ENCODE data around the gene NDC80. TPM values are rescaled to one million over a fixed set of nuclear protein-coding genes. Genes with fewer than 3 reads are reported as not detected.

NDC80 gene
- total RNA-seq, 1 donor from 2014 or later = 72.8 TPM

DNA sequence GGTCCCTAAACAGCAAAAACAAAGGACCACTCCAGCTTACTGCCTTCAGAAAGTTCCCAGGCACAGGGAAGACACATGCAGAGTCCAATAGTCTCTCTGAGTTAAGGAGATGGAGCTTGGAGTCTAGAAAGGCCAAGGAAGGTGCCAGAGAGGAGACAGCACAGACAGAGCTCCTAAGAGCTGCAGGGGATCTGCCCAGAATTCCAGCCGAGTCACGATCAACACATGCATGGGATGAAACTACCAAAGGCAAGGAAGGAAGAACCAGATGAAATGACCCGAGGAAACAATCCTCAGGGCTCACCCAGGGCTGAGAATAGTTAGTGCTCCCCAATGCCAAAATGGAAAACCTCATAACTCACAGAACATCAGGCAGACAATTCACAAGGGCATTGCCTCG, 15.5 kb upstream of the NDC80 start:
- intact Hi-C loops (cut with micrococcal nuclease) = no loop called here

- intact Hi-C loops (cut with micrococcal nuclease) = no loop called here
These were observed 13.8 kb upstream of the NDC80 start for GRCh38 chr18:2557536-2557935.

- intact Hi-C loops (cut with micrococcal nuclease) = no loop called here
These were observed 12.1 kb upstream of the NDC80 start for GRCh38 chr18:2559249-2559648.

GRCh38 chr18:2564373-2564772, 7.0 kb upstream of the NDC80 start:
- intact Hi-C loops (cut with micrococcal nuclease) = no loop called here

DNA sequence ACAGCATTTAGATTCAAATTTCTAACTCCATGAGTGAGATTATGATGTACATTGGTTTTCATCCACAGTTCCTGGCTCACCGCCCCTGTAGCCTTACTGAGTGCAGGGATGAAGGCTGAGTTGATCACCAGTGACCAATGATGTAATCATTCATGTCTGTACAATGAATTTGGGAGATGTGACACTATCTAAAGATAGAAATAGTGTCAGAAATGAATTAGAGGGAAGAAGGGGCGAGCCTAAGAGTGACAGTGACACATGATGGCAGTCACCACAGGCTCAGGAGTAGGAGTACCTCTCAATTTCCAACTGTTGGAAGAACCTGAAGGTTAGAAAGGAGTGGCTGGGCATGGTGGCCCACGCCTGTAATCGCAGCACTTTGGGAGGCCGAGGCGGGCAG, 3.2 kb upstream of the NDC80 start:
- intact Hi-C loops (cut with micrococcal nuclease) = no loop called here

- intact Hi-C loops (cut with micrococcal nuclease) = no loop called here
These were observed 2.8 kb upstream of the NDC80 start for GRCh38 chr18:2568605-2569004.

DNA sequence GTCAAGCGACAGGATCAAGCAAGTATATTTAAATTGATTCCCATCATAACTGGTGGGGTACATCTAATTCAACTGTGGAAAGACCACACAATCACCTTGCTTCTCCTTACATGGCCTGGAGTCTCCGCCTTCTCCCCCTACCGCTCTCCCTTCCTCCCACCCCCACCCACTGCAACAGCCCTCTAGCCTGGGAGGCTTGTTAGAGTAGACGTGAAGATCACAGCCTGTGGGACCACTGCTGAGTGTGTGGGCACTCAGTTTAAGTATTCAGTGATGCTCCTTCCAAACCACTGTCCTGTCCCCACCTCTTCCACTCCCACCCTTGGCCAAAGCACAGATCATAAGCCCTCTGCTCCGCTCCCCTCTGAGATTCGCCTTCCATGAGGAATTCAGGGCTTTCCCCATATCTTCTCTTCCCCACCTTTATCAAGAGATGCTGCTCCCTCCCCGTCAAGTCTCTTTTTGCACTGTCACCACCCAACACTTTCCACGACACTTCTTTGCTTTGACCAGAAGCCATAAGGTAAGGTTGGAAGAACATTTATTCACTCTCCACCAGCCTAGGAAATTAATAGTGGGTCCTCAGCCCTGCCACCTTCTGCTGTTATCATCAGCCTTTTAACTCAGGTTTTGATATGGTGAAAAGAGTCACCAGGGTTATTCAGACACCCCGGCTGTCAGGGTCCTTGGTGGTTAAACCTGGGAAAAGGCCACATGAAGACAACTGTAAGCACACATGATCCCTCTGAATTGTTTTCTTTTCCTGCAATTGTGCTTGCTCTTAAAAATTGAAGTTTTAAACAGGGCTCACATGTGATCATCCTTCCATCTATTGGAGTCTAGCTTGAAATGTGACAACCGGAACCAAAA, 1.8 kb upstream of the NDC80 start:
- intact Hi-C loops (cut with micrococcal nuclease) = loop anchor here (2.0 to 10.0 kb wide), 5 partner anchors 315 to 1757 kb away; partner anchors contain the start of genes MYL12A, MYL12B, TGIF1 and YES1

DNA sequence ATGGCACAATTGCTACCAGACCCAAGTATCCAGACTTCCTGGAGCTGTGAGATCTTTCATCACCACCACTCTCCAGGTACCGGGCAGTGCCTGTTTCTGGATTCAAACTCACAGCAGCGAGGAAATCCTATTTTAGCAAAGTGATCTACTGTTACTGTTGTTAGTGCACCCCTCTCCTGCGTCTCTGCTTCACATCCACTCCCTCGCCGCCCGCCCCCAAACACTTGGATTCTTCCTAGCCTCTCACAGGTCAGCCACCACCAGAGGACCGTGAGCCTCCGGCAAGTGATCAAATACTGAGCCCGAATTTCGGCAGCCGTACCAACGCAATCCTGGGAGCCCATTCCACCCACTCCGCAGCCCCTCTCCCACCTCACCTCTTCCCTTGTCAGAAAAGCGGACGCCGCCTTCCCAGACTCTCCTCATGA, 571 bp upstream of the NDC80 start:
- intact Hi-C loops (cut with micrococcal nuclease) = loop anchor here (1.0 to 10.0 kb wide), 7 partner anchors 66 to 1758 kb away; partner anchors contain the start of genes MYL12A, MYL12B, TGIF1 and YES1

DNA sequence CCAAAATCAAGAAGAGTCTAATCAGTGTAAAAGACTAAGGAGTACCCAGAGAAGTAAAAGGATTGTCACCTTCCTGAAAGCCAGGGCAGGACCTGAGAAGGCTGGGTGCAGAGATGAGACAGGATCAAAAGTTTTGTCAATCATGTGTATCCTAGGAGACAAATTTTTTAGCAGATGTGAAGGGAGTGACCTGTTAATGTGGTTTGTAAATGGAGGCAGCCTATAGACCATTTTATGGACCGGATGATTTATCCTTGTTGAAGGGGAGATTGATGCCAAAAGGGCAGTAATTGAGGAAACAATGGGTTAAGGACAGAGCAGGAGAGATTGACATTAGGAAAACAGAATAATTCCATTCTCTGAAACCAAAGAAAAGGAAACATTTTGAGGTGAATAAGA, 813 bp downstream of the NDC80 start:
- intact Hi-C loops (cut with micrococcal nuclease) = loop anchor here (2.0 to 10.0 kb wide), 5 partner anchors 17 to 1760 kb away; partner anchors contain the start of genes MYL12B, TGIF1 and YES1

- intact Hi-C loops (cut with micrococcal nuclease) = loop anchor here (1.0 to 10.0 kb wide), 6 partner anchors 16 to 1761 kb away; partner anchors contain the start of genes MYL12B, TGIF1 and YES1
These were observed 1.5 kb downstream of the NDC80 start for GRCh38 chr18:2572892-2573291.

DNA sequence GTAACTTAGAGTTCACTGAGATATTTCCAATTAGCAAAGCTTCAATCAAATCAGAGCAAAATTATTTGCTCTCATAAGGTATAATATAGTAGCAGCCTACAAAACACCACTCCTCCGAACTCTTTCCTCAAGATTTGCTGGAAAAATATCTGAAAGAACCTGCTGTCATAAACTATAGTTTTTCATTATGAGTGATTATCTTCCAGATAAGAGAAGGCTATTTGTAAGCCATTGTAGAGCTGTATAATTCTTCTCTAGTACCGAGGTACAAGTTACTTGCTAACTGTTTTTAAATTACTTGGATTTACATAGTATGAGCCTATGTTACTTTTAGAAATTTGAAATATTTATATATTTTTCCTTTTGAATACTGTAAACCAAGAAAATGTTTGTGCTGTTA, 2.1 kb downstream of the NDC80 start:
- intact Hi-C loops (cut with micrococcal nuclease) = loop anchor here (1.0 to 10.0 kb wide), 6 partner anchors 15 to 1761 kb away; partner anchors contain the start of genes MYL12B, TGIF1 and YES1

- intact Hi-C loops (cut with micrococcal nuclease) = loop anchor here (2.0 kb wide), 2 partner anchors 15 to 69 kb away; no protein-coding TSS in a partner anchor
These were observed 16.4 kb downstream of the NDC80 start for GRCh38 chr18:2587788-2588187.

DNA sequence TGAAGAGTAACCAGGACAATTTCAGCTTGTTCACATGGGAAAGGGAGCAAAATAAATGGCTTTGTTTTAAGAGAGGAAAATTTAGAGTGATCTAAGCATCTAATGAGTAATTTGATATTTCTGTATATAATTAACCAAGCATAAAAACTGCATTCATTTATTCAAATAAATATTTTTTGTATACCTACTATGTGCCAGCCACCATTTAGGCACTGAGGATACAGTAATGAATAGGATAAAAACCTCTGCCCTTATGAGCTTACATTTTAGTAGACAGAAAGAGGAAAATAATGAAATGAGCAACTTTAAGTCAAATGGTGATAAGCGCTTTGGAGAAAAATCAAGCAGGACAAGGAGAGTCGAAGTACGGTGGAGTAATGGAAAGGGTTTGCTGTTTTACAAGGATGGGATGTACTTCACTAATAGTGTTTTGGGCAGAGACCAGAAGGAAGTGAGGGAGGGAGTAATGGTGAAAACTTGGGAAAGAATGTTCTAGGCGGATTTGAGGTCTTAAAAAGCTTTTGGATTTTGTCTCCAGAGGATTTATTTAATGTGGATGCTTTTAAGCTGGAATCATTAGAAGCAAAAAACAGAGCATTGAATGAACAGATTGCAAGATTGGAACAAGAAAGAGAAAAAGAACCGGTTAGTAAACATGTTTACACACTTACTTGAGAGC, 17.4 kb downstream of the NDC80 start:
- intact Hi-C loops (cut with micrococcal nuclease) = loop anchor here (1.0 to 2.0 kb wide), 4 partner anchors 16 to 68 kb away; no protein-coding TSS in a partner anchor

GRCh38 chr18:2589345-2590068, 18.1 kb downstream of the NDC80 start:
- intact Hi-C loops (cut with micrococcal nuclease) = loop anchor here (1.0 to 2.0 kb wide), 4 partner anchors 16 to 67 kb away; no protein-coding TSS in a partner anchor

GRCh38 chr18:2590303-2590702, 18.9 kb downstream of the NDC80 start:
- intact Hi-C loops (cut with micrococcal nuclease) = no loop called here

DNA sequence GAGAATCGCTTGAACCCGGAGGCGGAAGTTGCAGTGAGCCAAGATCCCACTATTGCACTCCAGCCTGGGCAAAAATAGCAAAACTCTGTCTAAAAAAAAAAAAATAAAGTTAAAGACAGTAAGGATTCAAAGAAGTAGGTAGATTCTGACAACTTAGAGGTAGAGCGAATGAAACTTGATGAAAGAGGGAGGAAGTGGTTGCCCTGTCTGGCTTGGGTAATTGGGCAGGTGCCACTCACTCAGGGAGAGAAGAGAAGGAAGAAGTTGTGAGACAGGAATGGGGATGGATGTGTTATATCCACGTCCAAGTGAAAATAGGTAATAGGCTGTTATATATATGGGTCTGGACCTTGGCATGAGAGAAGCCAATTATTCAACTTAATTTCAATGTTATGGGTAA, 26.3 kb downstream of the NDC80 start:
- intact Hi-C loops (cut with micrococcal nuclease) = no loop called here

DNA sequence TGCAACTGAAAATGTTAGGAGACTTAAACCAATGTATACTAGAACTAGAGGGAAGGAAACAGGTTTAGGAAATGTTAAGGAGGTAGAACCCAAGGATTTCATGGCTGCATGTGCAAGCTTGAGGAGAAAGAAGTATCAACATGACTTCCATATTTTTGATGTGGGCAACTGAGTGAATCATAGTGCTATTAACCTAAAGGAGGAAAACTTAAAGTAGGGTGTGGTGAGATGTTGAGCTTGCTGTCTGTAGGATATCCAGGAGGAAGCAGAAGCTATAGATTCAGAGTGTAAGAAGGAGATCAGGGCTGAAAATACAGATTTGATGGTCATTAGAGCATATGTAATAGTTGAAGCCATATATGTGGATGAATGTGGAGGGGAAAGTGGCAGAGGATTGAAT, 31.5 kb downstream of the NDC80 start:
- intact Hi-C loops (cut with micrococcal nuclease) = no loop called here

- intact Hi-C loops (cut with micrococcal nuclease) = loop anchor here (5.0 kb wide), 1 partner anchor 76 kb away; no protein-coding TSS in a partner anchor
These were observed 35.0 kb downstream of the NDC80 start for GRCh38 chr18:2606335-2606734.

- intact Hi-C loops (cut with micrococcal nuclease) = loop anchor here (5.0 kb wide), 1 partner anchor 73 kb away; no protein-coding TSS in a partner anchor
These were observed 38.2 kb downstream of the NDC80 start for GRCh38 chr18:2609604-2610003.

- intact Hi-C loops (cut with micrococcal nuclease) = no loop called here
These were observed 39.2 kb downstream of the NDC80 start for GRCh38 chr18:2610549-2610948.

GRCh38 chr18:2612996-2613395, 41.6 kb downstream of the NDC80 start:
- intact Hi-C loops (cut with micrococcal nuclease) = no loop called here
